OCI-LY7 (cell line): ENCODE measurements around the gene LRRK1.

Experiments used
- CTCF ChIP-seq: fragments of 200-600 bp; sonication (generic); conservative IDR thresholded peaks from 2 replicates; pipeline ENCODE4 v1.5.1; 2014; ENCODE audit warnings: mild to moderate bottlenecking, antibody characterized with exemption, low read length, moderate library complexity, mixed read lengths
- EZH2phosphoT487 ChIP-seq: fragments of 200-600 bp; sonication (generic); IDR thresholded peaks from 2 replicates; pipeline ENCODE4 v1.6.1; 2018; ENCODE audit warnings: low read depth, borderline replicate concordance, mild to moderate bottlenecking, mixed run types, antibody characterized with exemption, low read length, moderate library complexity, mixed read lengths

DNA sequence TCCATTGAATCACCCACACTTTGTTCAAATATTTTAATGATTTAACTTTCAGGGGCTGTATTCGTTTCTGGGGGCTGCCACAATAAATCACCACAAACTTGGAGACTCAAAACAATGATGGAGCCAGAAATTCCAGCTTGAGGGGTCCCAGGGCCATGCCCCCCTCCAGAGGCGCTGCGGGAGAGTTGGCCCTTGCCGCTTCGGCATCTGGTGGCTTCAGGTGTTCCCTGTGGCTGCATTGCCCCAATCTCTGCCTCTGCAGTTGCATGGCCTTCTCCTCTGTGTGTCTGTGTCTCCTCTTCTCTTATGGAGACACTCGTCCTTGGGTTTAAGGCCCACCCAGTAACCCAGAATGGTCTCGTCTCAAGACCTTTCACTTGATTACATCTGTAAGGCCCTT is 187.9 kb downstream of the LRRK1 start:
- TF ChIP-seq CTCF (no peak), EZH2phosphoT487 (no peak)
